NCI-H1105 treated with DMSO at 0.1 percent for 48 hours (cell line): ENCODE results near the gene SLC22A6.

Source experiments
- DNase-seq: peaks from one replicate; lab custom pipeline; 2025; lab: John Stamatoyannopoulos, UW

The SLC22A6 gene

GRCh38 chr11:62931499-62932278 lies 53.1 kb downstream of the SLC22A6 start:
- no peak for DNase-seq

GRCh38 chr11:62930666-62931065 lies 54.1 kb downstream of the SLC22A6 start:
- no peak for DNase-seq

GRCh38 chr11:62930157-62930556 lies 54.6 kb downstream of the SLC22A6 start:
- DNase-seq: peak; percentile 63

GRCh38 chr11:62928011-62928410 lies 56.8 kb downstream of the SLC22A6 start:
- DNase-seq: no peak

GRCh38 chr11:62926680-62927455 lies 57.9 kb downstream of the SLC22A6 start:
- DNase-seq: no peak
